ENCODE results near the gene KDM7A.

DNA sequence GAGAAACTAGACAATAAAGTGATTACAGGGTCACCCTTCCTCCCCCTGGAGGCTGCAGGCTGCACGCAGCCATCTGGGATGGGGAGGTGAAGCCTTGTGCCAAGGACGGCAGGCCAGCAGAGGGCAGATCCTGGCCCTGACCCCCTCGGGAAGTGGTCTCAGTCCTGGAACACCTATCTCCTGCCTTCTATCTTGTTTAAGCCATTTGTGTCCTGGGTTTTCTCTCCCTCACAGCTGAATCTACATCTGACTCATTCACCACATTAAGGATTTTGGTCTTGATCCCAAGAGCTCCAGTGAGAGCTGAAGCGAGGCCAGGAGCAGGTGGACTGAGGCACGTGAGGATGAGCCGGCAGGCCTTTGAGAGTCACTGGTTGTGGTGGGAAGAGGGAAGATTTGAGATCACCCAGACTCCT is 97.7 kb downstream of the KDM7A start:
- TF ChIP-seq, protein P1, sequence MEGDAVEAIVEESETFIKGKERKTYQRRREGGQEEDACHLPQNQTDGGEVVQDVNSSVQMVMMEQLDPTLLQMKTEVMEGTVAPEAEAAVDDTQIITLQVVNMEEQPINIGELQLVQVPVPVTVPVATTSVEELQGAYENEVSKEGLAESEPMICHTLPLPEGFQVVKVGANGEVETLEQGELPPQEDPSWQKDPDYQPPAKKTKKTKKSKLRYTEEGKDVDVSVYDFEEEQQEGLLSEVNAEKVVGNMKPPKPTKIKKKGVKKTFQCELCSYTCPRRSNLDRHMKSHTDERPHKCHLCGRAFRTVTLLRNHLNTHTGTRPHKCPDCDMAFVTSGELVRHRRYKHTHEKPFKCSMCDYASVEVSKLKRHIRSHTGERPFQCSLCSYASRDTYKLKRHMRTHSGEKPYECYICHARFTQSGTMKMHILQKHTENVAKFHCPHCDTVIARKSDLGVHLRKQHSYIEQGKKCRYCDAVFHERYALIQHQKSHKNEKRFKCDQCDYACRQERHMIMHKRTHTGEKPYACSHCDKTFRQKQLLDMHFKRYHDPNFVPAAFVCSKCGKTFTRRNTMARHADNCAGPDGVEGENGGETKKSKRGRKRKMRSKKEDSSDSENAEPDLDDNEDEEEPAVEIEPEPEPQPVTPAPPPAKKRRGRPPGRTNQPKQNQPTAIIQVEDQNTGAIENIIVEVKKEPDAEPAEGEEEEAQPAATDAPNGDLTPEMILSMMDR (IDR thresholded peaks at IDR 0.05): peak; percentile 17; the same call in 1 of the 2 replicates
- no peak for TF ChIP-seq ZFX (IDR thresholded peaks at IDR 0.05; ENCODE audit: borderline replicate concordance)

Measured in 22Rv1 (cell line).